K562 (cell line): ENCODE measurements around the gene SAMD14. TPM values are rescaled to one million over a fixed set of nuclear protein-coding genes. Genes with fewer than 3 reads are reported as not detected.
A peak's percentile ranks its signal among the peaks of the same experiment; 100 is the strongest.

Experiments
- EGR1 ChIP-seq: fragments of 450-650 bp; conservative IDR thresholded peaks from 2 replicates; pipeline ENCODE4 v1.6.1; 2017; ENCODE audit warnings: mild to moderate bottlenecking
- EP400 ChIP-seq: fragments of 450-650 bp; IDR thresholded peaks from 2 replicates; pipeline ENCODE4 v1.6.1; 2017; ENCODE audit warnings: antibody characterized with exemption, mild to moderate bottlenecking, moderate library complexity
- ETV5 ChIP-seq: sonication (generic); formaldehyde crosslinking; IDR thresholded peaks from 2 replicates; pipeline ENCODE4 v1.4.0; 2020; ENCODE audit warnings: low read depth, mild to moderate bottlenecking, missing genetic modification reagents
- HDAC2 ChIP-seq: fragments of 450-650 bp; IDR thresholded peaks from 2 replicates; pipeline ENCODE4 v1.6.1; 2016; ENCODE audit warnings: mild to moderate bottlenecking
- HSF4 ChIP-seq: fragments of 250-450 bp; sonication (Bioruptor Pico); IDR thresholded peaks from 2 replicates; pipeline ENCODE4 v2.1.2; 2022; ENCODE audit warnings: mild to moderate bottlenecking, moderate library complexity, borderline replicate concordance
- JUN ChIP-seq, 2 experiments: sonication (generic) in 1 of 2; formaldehyde crosslinking in 1 of 2; IDR thresholded peaks; 2 replicates each; pipeline versions ENCODE4 v1.6.1 to v1.8.0; 2012 to 2022; ENCODE audit warnings: borderline replicate concordance in 2 of 2, mild to moderate bottlenecking in 2 of 2, improper control_type of control experiment in 1 of 2, low read depth in 1 of 2, low read length in 1 of 2, missing genetic modification reagents in 1 of 2
- MCM2 ChIP-seq: fragments of 450-650 bp; IDR thresholded peaks from 2 replicates; pipeline ENCODE4 v1.6.1; 2017; ENCODE audit warnings: low read depth, mild to moderate bottlenecking
- MYC ChIP-seq, 2 experiments: fragments of 250-450 bp in 1 of 2; sonication (Bioruptor Pico) in 1 of 2; IDR thresholded peaks; 2 replicates each; pipeline versions ENCODE4 v1.5.1 to v1.6.1; 2012 to 2021; ENCODE audit warnings: low read depth in 2 of 2, borderline replicate concordance in 1 of 2, improper control_type of control experiment in 1 of 2, low read length in 1 of 2, mild to moderate bottlenecking in 1 of 2, moderate library complexity in 1 of 2
- NR2C2 ChIP-seq, 2 experiments: fragments of 200-800 bp in 1 of 2; sonication (Bioruptor generic) in 1 of 2; sonication (generic) in 1 of 2; formaldehyde crosslinking in 1 of 2; IDR thresholded peaks; 2 replicates each; pipeline versions ENCODE4 v1.6.1 to v1.8.0; 2016 to 2022; ENCODE audit warnings: mild to moderate bottlenecking in 1 of 2, missing compliant biosample characterization in 1 of 2, missing genetic modification characterization in 1 of 2, missing genetic modification reagents in 1 of 2
- RAD21 ChIP-seq, 2 experiments: fragments of 250-450 bp in 1 of 2; fragments of 450-650 bp in 1 of 2; sonication (Bioruptor Pico) in 1 of 2; formaldehyde crosslinking in 1 of 2; IDR thresholded peaks in 1 of 2; conservative IDR thresholded peaks in 1 of 2; 2 replicates each; pipeline versions ENCODE4 v1.4.0 to v1.8.0; 2020 to 2022; ENCODE audit warnings: mild to moderate bottlenecking in 2 of 2, moderate library complexity in 1 of 2
- RB1 ChIP-seq: fragments of 450-650 bp; IDR thresholded peaks from 2 replicates; pipeline ENCODE4 v1.6.1; 2017; ENCODE audit warnings: low read depth, mild to moderate bottlenecking
- SMARCC2 ChIP-seq: fragments of 450-650 bp; IDR thresholded peaks from 2 replicates; pipeline ENCODE4 v1.6.1; 2017; ENCODE audit warnings: antibody characterized with exemption, moderate library complexity, mild to moderate bottlenecking, low read depth
- TCF7L2 ChIP-seq: fragments of 150-350 bp; IDR thresholded peaks from 2 replicates; pipeline ENCODE4 v1.6.1; 2016; ENCODE audit warnings: low read depth, mild to moderate bottlenecking, low read length, moderate library complexity
- ZBTB7A ChIP-seq: IDR thresholded peaks from 2 replicates; pipeline ENCODE4 v1.6.1; 2011; ENCODE audit warnings: low read depth, mild to moderate bottlenecking, low read length, moderate library complexity, borderline replicate concordance; ENCODE audit not compliant: control insufficient read depth
- ZFX ChIP-seq: sonication (generic); formaldehyde crosslinking; IDR thresholded peaks from 2 replicates; pipeline ENCODE4 v1.8.0; 2022; ENCODE audit warnings: mild to moderate bottlenecking, missing genetic modification reagents, moderate library complexity
- ZNF184 ChIP-seq: sonication (generic); formaldehyde crosslinking; IDR thresholded peaks from 2 replicates; pipeline ENCODE4 v1.5.0; 2020; ENCODE audit warnings: missing genetic modification reagents
- ZNF217 ChIP-seq: sonication (generic); formaldehyde crosslinking; IDR thresholded peaks from 2 replicates; pipeline ENCODE4 v1.8.0; 2022; ENCODE audit warnings: mild to moderate bottlenecking, missing genetic modification reagents
- ZNF586 ChIP-seq: fragments of 450-650 bp; formaldehyde crosslinking; conservative IDR thresholded peaks from 2 replicates; pipeline ENCODE4 v1.4.0; 2020; ENCODE audit warnings: mild to moderate bottlenecking, moderate library complexity
- polyA plus RNA-seq, 8 experiments: library from polyadenylated mRNA; depleted of rRNA in 4 of 8; stranded (reverse) in 5 of 8; unstranded in 3 of 8; fragments of >200 nt; fragmentation: Nextera tagmentation in 2 of 8; fragmentation: Illumina TruSeq in 1 of 8; extraction: Ambion mirVana in 2 of 8; extraction: Trizol in 1 of 8; gene quantifications; 2 replicates each; pipeline versions ENCODE4 v1.2.1 to v1.2.3, GENCODE V29; 2011 to 2014; ENCODE audit warnings: inconsistent platforms in 1 of 8, missing spikeins in 1 of 8
- total RNA-seq, 7 experiments: library from RNA; depleted of rRNA in 6 of 7; stranded (reverse); fragments of >200 nt in 6 of 7; fragmentation: Illumina TruSeq in 2 of 7; extraction: Trizol in 2 of 7; gene quantifications; 2 replicates each; pipeline versions ENCODE4 v1.2.1 to v1.2.3, GENCODE V29; 2011 to 2021; ENCODE audit warnings: low replicate concordance in 1 of 7
- TF ChIP-seq, protein P1 (sequence below): IDR thresholded peaks from 2 replicates; pipeline ENCODE4 v1.6.1; 2011; ENCODE audit warnings: borderline replicate concordance, low read depth, mild to moderate bottlenecking, moderate library complexity, low read length; ENCODE audit not compliant: insufficient read depth, poor library complexity, severe bottlenecking
- TF ChIP-seq, protein P2 (sequence below): fragments of 450-650 bp; formaldehyde crosslinking; IDR thresholded peaks from 2 replicates; pipeline ENCODE4 v1.4.0; 2020; ENCODE audit warnings: mild to moderate bottlenecking, moderate library complexity
- TF ChIP-seq, protein P3 (sequence below): fragments of 250-450 bp; sonication (Bioruptor Pico); IDR thresholded peaks from 2 replicates; pipeline ENCODE4 v1.8.0; 2022; ENCODE audit warnings: moderate library complexity, mild to moderate bottlenecking, inconsistent platforms

Gene SAMD14
- total and polyA plus RNA-seq, 9 of the 15 experiments (the other 6 are each of a cell fraction or from before 2014, with no cell fraction given) = 0.04 to 0.07 TPM; not detected in 7

DNA sequence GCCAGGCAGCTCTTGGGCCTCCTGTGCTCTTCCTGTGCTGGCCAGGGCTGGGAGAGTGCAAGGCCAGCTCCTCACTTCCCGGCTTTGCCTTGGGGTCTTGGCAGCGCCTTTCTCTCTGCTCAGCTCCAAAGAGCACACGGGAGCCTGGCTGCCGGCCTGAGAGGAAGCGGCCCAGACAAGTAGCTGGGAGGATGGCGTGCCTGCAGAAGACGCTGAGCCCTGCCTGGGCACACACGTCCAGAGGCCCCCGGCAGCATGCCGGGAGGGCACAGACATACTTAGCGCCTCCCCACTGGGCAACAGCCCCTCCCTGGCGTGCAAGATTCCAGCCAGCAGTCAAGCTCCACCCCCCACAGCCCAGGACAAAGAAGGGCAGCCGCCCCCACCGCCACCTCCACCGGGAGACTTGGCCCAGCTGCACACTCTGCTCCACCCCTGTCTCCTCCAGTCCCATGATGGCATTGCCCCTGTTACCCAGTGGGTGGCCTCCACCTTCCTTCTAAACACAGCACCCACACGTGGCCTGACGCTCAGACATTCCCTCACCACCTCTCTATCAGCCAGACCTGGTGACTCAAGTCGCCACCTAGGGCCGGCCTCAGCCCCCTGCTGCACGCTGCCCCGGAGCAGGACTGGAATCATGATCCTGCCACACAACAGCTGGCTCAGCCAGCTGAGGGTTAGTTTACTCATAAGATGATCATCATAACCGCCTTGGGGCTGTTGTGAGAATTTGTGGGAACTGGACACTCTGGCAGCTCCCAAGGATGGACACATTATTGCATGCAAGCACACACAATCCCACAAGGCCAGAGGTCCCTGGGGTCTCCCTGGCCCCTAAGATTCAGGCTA lies 48.2 kb upstream of the SAMD14 start (continued):
- 0 out of 2 replicates have a peak, but pooled peaks have one; percentile 25 for TF ChIP-seq ZBTB7A
- peak; percentile 19 to 55; a peak in 3 of 4 replicates for TF ChIP-seq RAD21 (CRISPR knock-in tag; conservative IDR thresholded peaks at IDR 0.05 in 1 of 2, IDR thresholded peaks at IDR 0.05 in 1 of 2)
- peak; percentile 74 for TF ChIP-seq MYC (IDR thresholded peaks at IDR 0.05; ENCODE audit: low read depth, low read length)
- no peak for TF ChIP-seq MYC (CRISPR knock-in tag; IDR thresholded peaks at IDR 0.05; ENCODE audit: borderline replicate concordance, low read depth)
- no peak for TF ChIP-seq ZNF586
- TF ChIP-seq EGR1 = peak; percentile 68
- no peak for TF ChIP-seq SMARCC2
- TF ChIP-seq, protein P1, sequence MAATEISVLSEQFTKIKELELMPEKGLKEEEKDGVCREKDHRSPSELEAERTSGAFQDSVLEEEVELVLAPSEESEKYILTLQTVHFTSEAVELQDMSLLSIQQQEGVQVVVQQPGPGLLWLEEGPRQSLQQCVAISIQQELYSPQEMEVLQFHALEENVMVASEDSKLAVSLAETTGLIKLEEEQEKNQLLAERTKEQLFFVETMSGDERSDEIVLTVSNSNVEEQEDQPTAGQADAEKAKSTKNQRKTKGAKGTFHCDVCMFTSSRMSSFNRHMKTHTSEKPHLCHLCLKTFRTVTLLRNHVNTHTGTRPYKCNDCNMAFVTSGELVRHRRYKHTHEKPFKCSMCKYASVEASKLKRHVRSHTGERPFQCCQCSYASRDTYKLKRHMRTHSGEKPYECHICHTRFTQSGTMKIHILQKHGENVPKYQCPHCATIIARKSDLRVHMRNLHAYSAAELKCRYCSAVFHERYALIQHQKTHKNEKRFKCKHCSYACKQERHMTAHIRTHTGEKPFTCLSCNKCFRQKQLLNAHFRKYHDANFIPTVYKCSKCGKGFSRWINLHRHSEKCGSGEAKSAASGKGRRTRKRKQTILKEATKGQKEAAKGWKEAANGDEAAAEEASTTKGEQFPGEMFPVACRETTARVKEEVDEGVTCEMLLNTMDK = peak; percentile 90
- TF ChIP-seq, protein P2, sequence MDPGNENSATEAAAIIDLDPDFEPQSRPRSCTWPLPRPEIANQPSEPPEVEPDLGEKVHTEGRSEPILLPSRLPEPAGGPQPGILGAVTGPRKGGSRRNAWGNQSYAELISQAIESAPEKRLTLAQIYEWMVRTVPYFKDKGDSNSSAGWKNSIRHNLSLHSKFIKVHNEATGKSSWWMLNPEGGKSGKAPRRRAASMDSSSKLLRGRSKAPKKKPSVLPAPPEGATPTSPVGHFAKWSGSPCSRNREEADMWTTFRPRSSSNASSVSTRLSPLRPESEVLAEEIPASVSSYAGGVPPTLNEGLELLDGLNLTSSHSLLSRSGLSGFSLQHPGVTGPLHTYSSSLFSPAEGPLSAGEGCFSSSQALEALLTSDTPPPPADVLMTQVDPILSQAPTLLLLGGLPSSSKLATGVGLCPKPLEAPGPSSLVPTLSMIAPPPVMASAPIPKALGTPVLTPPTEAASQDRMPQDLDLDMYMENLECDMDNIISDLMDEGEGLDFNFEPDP (CRISPR knock-in tag) = no peak
- TF ChIP-seq, protein P3, sequence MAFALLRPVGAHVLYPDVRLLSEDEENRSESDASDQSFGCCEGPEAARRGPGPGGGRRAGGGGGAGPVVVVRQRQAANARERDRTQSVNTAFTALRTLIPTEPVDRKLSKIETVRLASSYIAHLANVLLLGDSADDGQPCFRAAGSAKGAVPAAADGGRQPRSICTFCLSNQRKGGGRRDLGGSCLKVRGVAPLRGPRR (CRISPR knock-in tag) = no peak
- peak; percentile 40; the same call in 1 of the 2 replicates for TF ChIP-seq RB1
- TF ChIP-seq ZNF184 = no peak
- TF ChIP-seq NR2C2 (CRISPR knock-in tag; IDR thresholded peaks at IDR 0.05) = no peak
- no peak for TF ChIP-seq NR2C2 (tag; IDR thresholded peaks at IDR 0.05)
- TF ChIP-seq MCM2 = no peak
- no peak for TF ChIP-seq ETV5
- TF ChIP-seq HDAC2 = peak; percentile 47; the same call in 1 of the 2 replicates
- TF ChIP-seq TCF7L2 = no peak
- peak; percentile 76 for TF ChIP-seq EP400
- TF ChIP-seq JUN (IDR thresholded peaks at IDR 0.05; ENCODE audit: borderline replicate concordance, low read depth, low read length) = no peak
- TF ChIP-seq JUN (CRISPR knock-in tag; IDR thresholded peaks at IDR 0.05; ENCODE audit: borderline replicate concordance) = peak; percentile 32; the same call in 1 of the 2 replicates
- TF ChIP-seq ZFX (CRISPR knock-in tag) = peak; percentile 53; the same call in 1 of the 2 replicates
- TF ChIP-seq HSF4 (CRISPR knock-in tag) = no peak
- no peak for TF ChIP-seq ZNF217 (CRISPR knock-in tag)
